HCT116 (cell line): Measurements from ENCODE around the gene PPP6R3. TPM values are rescaled to one million over a fixed set of nuclear protein-coding genes. Genes with fewer than 3 reads are reported as not detected.

Source experiments
- ATAC-seq: fragments of 200-7000 bp; cut with Tn5 transposase; 2 replicates; pipeline ENCODE4 v1.9.1; 2020; ENCODE audit warnings: mild to moderate bottlenecking, moderate library complexity
- BruUV-seq: library from RNA; stranded (reverse); fragments of 400-500 nt; replicated peaks from 2 replicates; lab custom pipeline; 2021; lab: Mats Ljungman, UMichigan
- CTCF ChIA-PET: fragments of 300-600 bp; sonication (Branson Sonifier 250); formaldehyde crosslinking; loops from one replicate; lab custom pipeline; 2021; ENCODE audit warnings: antibody characterized with exemption; lab: Charles Lee
- POLR2A ChIA-PET: fragments of 300-600, 350-600 bp; sonication (Branson Sonifier 250); formaldehyde crosslinking; loops from one replicate; lab custom pipeline; 2021; ENCODE audit warnings: antibody characterized with exemption; lab: Charles Lee
- RAD21 ChIA-PET, 2 experiments: fragments of 300-600 bp; sonication (Branson Sonifier 250); formaldehyde crosslinking; loops; one replicate each; lab custom pipeline; 2023; ENCODE audit warnings: low total read pairs in 2 of 2; ENCODE audit not compliant: uncharacterized antibody in 2 of 2, unreplicated experiment in 2 of 2, low non-redundant PET in 1 of 2; lab: Charles Lee
- DNase-seq: peaks from one replicate; pipeline ENCODE4 v3.0.0-alpha.2; 2010; ENCODE audit warnings: low read depth, low spot score
- H2AFZ ChIP-seq: fragments of 200-600 bp; shearing (Covaris generic), sonication (generic); 2 replicates; pipeline ENCODE4 v1.6.1; 2017; ENCODE audit warnings: low read depth, mixed run types, mixed read lengths, antibody characterized with exemption, low read length; ENCODE audit not compliant: poor library complexity, severe bottlenecking
- H3K27ac ChIP-seq: 2 replicates; pipeline ENCODE4 v1.5.1; 2012; ENCODE audit warnings: low read depth, low read length
- H3K27me3 ChIP-seq: fragments of 200-600 bp; sonication (generic); 2 replicates; pipeline ENCODE4 v1.6.1; 2016; ENCODE audit warnings: mixed run types, low read length, mixed read lengths; ENCODE audit not compliant: insufficient read depth
- H3K36me3 ChIP-seq, 2 experiments: fragments of 200-500 bp in 1 of 2; fragments of 200-600 bp in 1 of 2; sonication (Bioruptor generic) in 1 of 2; sonication (generic) in 1 of 2; 2 replicates each; pipeline versions ENCODE4 v1.5.1 to v1.6.1; 2014 to 2016; ENCODE audit warnings: low read length in 2 of 2, inconsistent platforms in 1 of 2, mixed read lengths in 1 of 2, mixed run types in 1 of 2; ENCODE audit not compliant: insufficient read depth in 2 of 2, control insufficient read depth in 1 of 2
- H3K4me1 ChIP-seq, 2 experiments: fragments of 200-600 bp in 1 of 2; sonication (generic) in 1 of 2; 2 replicates each; pipeline versions ENCODE4 v1.5.1 to v1.6.1; 2012 to 2017; ENCODE audit warnings: low read length in 2 of 2, inconsistent platforms in 1 of 2, mild to moderate bottlenecking in 1 of 2, mixed read lengths in 1 of 2, mixed run types in 1 of 2, moderate library complexity in 1 of 2; ENCODE audit not compliant: insufficient read depth in 2 of 2, control insufficient read depth in 1 of 2
- H3K4me2 ChIP-seq: fragments of 200-600 bp; sonication (generic); 2 replicates; pipeline ENCODE4 v1.6.1; 2017; ENCODE audit warnings: mixed run types, low read length, mixed read lengths
- H3K4me3 ChIP-seq, 2 experiments: fragments of 200-600 bp in 1 of 2; sonication (generic) in 1 of 2; replicated peaks in 1 of 2; 2 replicates each; pipeline ENCODE4 v1.5.1; 2011 to 2016; ENCODE audit warnings: low read length in 2 of 2, control low read depth in 1 of 2, low read depth in 1 of 2, mild to moderate bottlenecking in 1 of 2, mixed read lengths in 1 of 2, mixed run types in 1 of 2
- H3K79me2 ChIP-seq: fragments of 200-600 bp; sonication (generic); 2 replicates; pipeline ENCODE4 v1.6.1; 2017; ENCODE audit warnings: mild to moderate bottlenecking, mixed run types, low read length, moderate library complexity, mixed read lengths; ENCODE audit not compliant: insufficient read depth
- H3K9ac ChIP-seq: fragments of 200-600 bp; sonication (generic); 2 replicates; pipeline ENCODE4 v1.6.1; 2016; ENCODE audit warnings: low read length, mixed read lengths
- H3K9me2 ChIP-seq: fragments of 200-600 bp; sonication (generic), shearing (Covaris generic); 2 replicates; pipeline ENCODE4 v1.6.1; 2017; ENCODE audit warnings: mixed run types, mild to moderate bottlenecking, moderate library complexity; ENCODE audit not compliant: insufficient read depth
- H3K9me3 ChIP-seq, 2 experiments: fragments of 200-500 bp in 1 of 2; fragments of 200-600 bp in 1 of 2; sonication (Bioruptor generic) in 1 of 2; sonication (generic) in 1 of 2; 2 replicates each; pipeline ENCODE4 v1.6.1; 2014 to 2017; ENCODE audit warnings: low read length in 2 of 2, mixed read lengths in 2 of 2, inconsistent platforms in 1 of 2, low read depth in 1 of 2, mild to moderate bottlenecking in 1 of 2, mixed run types in 1 of 2, moderate library complexity in 1 of 2; ENCODE audit not compliant: control insufficient read depth in 1 of 2, insufficient read depth in 1 of 2
- H4K20me1 ChIP-seq: fragments of 200-600 bp; sonication (generic), shearing (Covaris generic); 2 replicates; pipeline ENCODE4 v1.6.1; 2017; ENCODE audit warnings: mixed run types, mild to moderate bottlenecking, moderate library complexity; ENCODE audit not compliant: insufficient read depth
- CBX3 ChIP-seq: IDR thresholded peaks from 2 replicates; pipeline ENCODE4 v1.6.1; 2012; ENCODE audit warnings: low read depth
- CEBPB ChIP-seq: IDR thresholded peaks from 2 replicates; pipeline ENCODE4 v1.6.1; 2012; ENCODE audit warnings: low read depth
- EGR1 ChIP-seq: IDR thresholded peaks from 2 replicates; pipeline ENCODE4 v1.6.1; 2012; ENCODE audit warnings: low read depth
- ELF1 ChIP-seq: IDR thresholded peaks from 2 replicates; pipeline ENCODE4 v1.6.1; 2012; ENCODE audit warnings: low read depth, borderline replicate concordance
- EZH2 ChIP-seq: fragments of 200-600 bp; sonication (generic); IDR thresholded peaks from 2 replicates; pipeline ENCODE4 v1.6.1; 2017; ENCODE audit warnings: antibody characterized with exemption, mixed run types
- EZH2phosphoT487 ChIP-seq: fragments of 200-600 bp; IDR thresholded peaks from 2 replicates; pipeline ENCODE4 v1.6.1; 2018; ENCODE audit warnings: antibody characterized with exemption, borderline replicate concordance
- FOSL1 ChIP-seq: IDR thresholded peaks from 2 replicates; pipeline ENCODE4 v1.6.1; 2012; ENCODE audit warnings: low read depth
- JUND ChIP-seq: IDR thresholded peaks from 2 replicates; pipeline ENCODE4 v1.6.1; 2012
- POLR2AphosphoS5 ChIP-seq: IDR thresholded peaks from 2 replicates; pipeline ENCODE4 v1.6.1; 2011; ENCODE audit warnings: mild to moderate bottlenecking, low read depth, low read length, moderate library complexity
- RAD21 ChIP-seq: IDR thresholded peaks from 2 replicates; pipeline ENCODE4 v1.6.1; 2012; ENCODE audit warnings: low read depth, mild to moderate bottlenecking
- SIN3A ChIP-seq: IDR thresholded peaks from 2 replicates; pipeline ENCODE4 v1.6.1; 2012; ENCODE audit warnings: low read depth
- SP1 ChIP-seq: IDR thresholded peaks from 2 replicates; pipeline ENCODE4 v1.6.1; 2012; ENCODE audit warnings: low read depth
- SRF ChIP-seq: IDR thresholded peaks from 2 replicates; pipeline ENCODE4 v1.6.1; 2012; ENCODE audit warnings: low read depth
- YY1 ChIP-seq: IDR thresholded peaks from 2 replicates; pipeline ENCODE4 v1.6.1; 2011; ENCODE audit warnings: low read length, low read depth, moderate library complexity, mild to moderate bottlenecking; ENCODE audit not compliant: insufficient replicate concordance; ENCODE audit errors: extremely low read depth
- ZFX ChIP-seq: fragments of 450-650 bp; IDR thresholded peaks from 2 replicates; pipeline ENCODE4 v1.6.1; 2017
- ZNF274 ChIP-seq: fragments of 200-500 bp; sonication (Bioruptor generic); IDR thresholded peaks from 2 replicates; pipeline ENCODE4 v1.6.1; 2014; ENCODE audit warnings: mild to moderate bottlenecking, low read depth, low read length, inconsistent platforms
- intact Hi-C: fragments of 100-400 bp; cut with micrococcal nuclease; formaldehyde crosslinking; loops from 2 replicates; pipeline ENCODE4 v1.10.0; 2022
- total RNA-seq: library from RNA; stranded (reverse); gene quantifications from one replicate; pipeline ENCODE4 v1.2.1, GENCODE V29; 2021; ENCODE audit not compliant: unreplicated experiment
- TF ChIP-seq, protein P1 (sequence below): IDR thresholded peaks from 2 replicates; pipeline ENCODE4 v1.6.1; 2012
- TF ChIP-seq, protein P2 (sequence below), 3 experiments: fragments of 200-600 bp in 1 of 3; sonication (generic) in 1 of 3; IDR thresholded peaks in 2 of 3; conservative IDR thresholded peaks in 1 of 3; 2 replicates each; pipeline ENCODE4 v1.5.1; 2012 to 2017; ENCODE audit warnings: low read depth in 2 of 3, low read length in 2 of 3, antibody characterized with exemption in 1 of 3, borderline replicate concordance in 1 of 3, control low read depth in 1 of 3, mild to moderate bottlenecking in 1 of 3, mixed read lengths in 1 of 3, mixed run types in 1 of 3, moderate library complexity in 1 of 3; ENCODE audit not compliant: insufficient read depth in 1 of 3
- TF ChIP-seq, protein P3 (sequence below): IDR thresholded peaks from 2 replicates; pipeline ENCODE4 v1.6.1; 2012

PPP6R3 gene
- total RNA-seq, 1 experiment from 2014 or later: 113 TPM

DNA sequence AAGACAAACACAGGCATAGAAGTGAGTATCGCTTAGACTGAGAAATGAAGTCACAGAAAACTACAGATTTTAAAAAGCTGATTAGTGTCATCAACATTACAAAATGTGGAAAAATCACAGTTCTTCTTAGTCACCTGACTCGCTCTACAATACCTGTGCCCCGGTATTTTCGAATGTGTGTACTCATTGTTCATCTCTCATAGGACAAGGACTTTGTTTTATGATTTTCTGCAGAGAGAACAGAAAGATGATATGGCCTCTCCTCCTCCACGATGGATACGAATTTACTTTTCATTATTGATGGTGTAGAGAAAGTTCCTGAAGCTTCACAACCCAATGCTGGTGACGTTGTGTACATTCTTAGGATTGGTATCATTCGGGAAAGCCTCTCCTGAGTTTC, 194.4 kb downstream of the PPP6R3 start:
- POLR2A ChIA-PET: no interaction called here

DNA sequence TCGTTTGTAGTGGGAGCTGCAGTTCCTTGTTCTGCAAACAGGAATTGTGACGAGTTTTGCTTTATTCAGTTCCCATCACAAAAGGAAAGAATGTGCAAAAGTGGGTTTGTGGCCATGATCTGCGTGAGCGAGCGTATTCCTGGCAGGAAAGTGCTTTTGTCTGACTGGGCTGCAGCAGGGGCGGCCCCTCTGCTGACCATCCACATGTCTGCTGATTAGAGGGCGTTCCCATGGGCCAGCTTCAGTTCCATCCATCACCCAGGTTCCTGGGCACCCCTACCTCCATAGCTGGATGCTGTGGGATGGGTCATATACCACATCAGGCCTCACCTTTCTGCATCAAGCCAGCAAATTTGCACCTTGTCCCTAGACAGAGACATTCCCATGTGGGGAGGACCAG, 194.9 kb downstream of the PPP6R3 start:
- no peak overlapping the region for H3K9ac ChIP-seq
- H3K9me3 ChIP-seq: no peaks in the 10 kb centered on the region
- no peak overlapping the region for H2AFZ ChIP-seq
- H4K20me1 ChIP-seq: no peaks in the 10 kb centered on the region
- no peaks in the 10 kb centered on the region for H3K9me2 ChIP-seq
- DNase-seq: no peak
- H3K27me3 ChIP-seq: no peaks in the 10 kb centered on the region
- POLR2A ChIA-PET: no interaction called here
- H3K27ac ChIP-seq: no peak overlapping the region
- intact Hi-C loops: no loop called here
- no peak for ATAC-seq
- H3K36me3 ChIP-seq: no peaks in the 10 kb centered on the region
- no TSS peak for BruUV-seq
- no peaks in the 10 kb centered on the region for H3K4me1 ChIP-seq
- RAD21 ChIA-PET: no interaction called here
- no peaks in the 10 kb centered on the region for H3K79me2 ChIP-seq
- no peak overlapping the region for H3K4me2 ChIP-seq
- CTCF ChIA-PET: no interaction called here
- no peak overlapping the region for H3K4me3 ChIP-seq
- no peak for TF ChIP-seq POLR2AphosphoS5
- TF ChIP-seq, protein P1, sequence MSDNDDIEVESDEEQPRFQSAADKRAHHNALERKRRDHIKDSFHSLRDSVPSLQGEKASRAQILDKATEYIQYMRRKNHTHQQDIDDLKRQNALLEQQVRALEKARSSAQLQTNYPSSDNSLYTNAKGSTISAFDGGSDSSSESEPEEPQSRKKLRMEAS: no peak
- TF ChIP-seq SP1: no peak
- TF ChIP-seq ELF1: no peak
- no peak for TF ChIP-seq RAD21
- no peak for TF ChIP-seq SIN3A
- TF ChIP-seq, protein P2, sequence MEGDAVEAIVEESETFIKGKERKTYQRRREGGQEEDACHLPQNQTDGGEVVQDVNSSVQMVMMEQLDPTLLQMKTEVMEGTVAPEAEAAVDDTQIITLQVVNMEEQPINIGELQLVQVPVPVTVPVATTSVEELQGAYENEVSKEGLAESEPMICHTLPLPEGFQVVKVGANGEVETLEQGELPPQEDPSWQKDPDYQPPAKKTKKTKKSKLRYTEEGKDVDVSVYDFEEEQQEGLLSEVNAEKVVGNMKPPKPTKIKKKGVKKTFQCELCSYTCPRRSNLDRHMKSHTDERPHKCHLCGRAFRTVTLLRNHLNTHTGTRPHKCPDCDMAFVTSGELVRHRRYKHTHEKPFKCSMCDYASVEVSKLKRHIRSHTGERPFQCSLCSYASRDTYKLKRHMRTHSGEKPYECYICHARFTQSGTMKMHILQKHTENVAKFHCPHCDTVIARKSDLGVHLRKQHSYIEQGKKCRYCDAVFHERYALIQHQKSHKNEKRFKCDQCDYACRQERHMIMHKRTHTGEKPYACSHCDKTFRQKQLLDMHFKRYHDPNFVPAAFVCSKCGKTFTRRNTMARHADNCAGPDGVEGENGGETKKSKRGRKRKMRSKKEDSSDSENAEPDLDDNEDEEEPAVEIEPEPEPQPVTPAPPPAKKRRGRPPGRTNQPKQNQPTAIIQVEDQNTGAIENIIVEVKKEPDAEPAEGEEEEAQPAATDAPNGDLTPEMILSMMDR (IDR thresholded peaks at IDR 0.05 in 2 of 3, conservative IDR thresholded peaks at IDR 0.05 in 1 of 3; ENCODE audit: borderline replicate concordance in 1 of 3, insufficient read depth in 1 of 3, low read depth in 2 of 3, low read length in 2 of 3): no peak
- TF ChIP-seq SRF: no peak
- no peak for TF ChIP-seq CEBPB
- no peak for TF ChIP-seq JUND
- TF ChIP-seq EZH2: no peak
- TF ChIP-seq FOSL1: no peak
- TF ChIP-seq EGR1: no peak

More for the DNA sequence above, 194.4 kb downstream of the PPP6R3 start:
- no peaks in the 10 kb centered on the region for H3K9me2 ChIP-seq
- DNase-seq (no peak), ATAC-seq (no peak)
- H3K9me3 ChIP-seq: no peaks in the 10 kb centered on the region
- no peaks in the 10 kb centered on the region for H3K79me2 ChIP-seq
- H3K27me3 ChIP-seq: no peaks in the 10 kb centered on the region
- no peak overlapping the region for H3K27ac ChIP-seq
- H3K4me3 ChIP-seq: no peak overlapping the region
- intact Hi-C loops: no loop called here
- no peak overlapping the region for H3K9ac ChIP-seq
- no peak overlapping the region for H3K4me2 ChIP-seq
- no peak overlapping the region for H2AFZ ChIP-seq
- H3K4me1 ChIP-seq: no peaks in the 10 kb centered on the region
- ChIA-PET RAD21 (no interaction called here), CTCF (no interaction called here)
- H4K20me1 ChIP-seq: no peaks in the 10 kb centered on the region
- no peaks in the 10 kb centered on the region for H3K36me3 ChIP-seq
- no TSS peak for BruUV-seq
- no peak for TF ChIP-seq SP1
- TF ChIP-seq, protein P1: no peak
- no peak for TF ChIP-seq RAD21
- no peak for TF ChIP-seq YY1
- TF ChIP-seq FOSL1: no peak
- TF ChIP-seq EZH2: no peak
- no peak for TF ChIP-seq EGR1
- TF ChIP-seq, protein P3, sequence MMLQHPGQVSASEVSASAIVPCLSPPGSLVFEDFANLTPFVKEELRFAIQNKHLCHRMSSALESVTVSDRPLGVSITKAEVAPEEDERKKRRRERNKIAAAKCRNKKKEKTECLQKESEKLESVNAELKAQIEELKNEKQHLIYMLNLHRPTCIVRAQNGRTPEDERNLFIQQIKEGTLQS: no peak
- TF ChIP-seq CEBPB: no peak
- TF ChIP-seq CBX3: no peak
- no peak for TF ChIP-seq ZFX
- no peak for TF ChIP-seq EZH2phosphoT487
- no peak for TF ChIP-seq ZNF274
